NOMO-1 treated with DMSO at 0.1 percent for 48 hours (cell line): Measurements from ENCODE around the gene PRKCD.

ENCODE experiments used
- DNase-seq: peaks from one replicate; lab custom pipeline; 2025; ENCODE audit not compliant: unreplicated experiment; lab: John Stamatoyannopoulos, UW

PRKCD gene

DNA sequence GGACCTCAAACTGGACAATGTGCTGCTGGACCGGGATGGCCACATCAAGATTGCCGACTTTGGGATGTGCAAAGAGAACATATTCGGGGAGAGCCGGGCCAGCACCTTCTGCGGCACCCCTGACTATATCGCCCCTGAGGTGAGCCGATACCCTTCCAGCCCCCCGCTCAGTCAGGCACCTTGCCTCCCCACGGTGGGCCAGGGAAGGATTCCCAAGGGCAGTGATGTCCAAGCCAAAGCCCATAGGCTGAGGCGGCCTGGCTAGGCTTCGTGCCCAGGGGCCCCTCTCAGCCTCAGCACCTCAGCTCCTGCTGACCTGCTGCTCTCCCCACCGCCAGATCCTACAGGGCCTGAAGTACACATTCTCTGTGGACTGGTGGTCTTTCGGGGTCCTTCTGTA, 27.7 kb downstream of the PRKCD start:
- DNase-seq, result no peak

DNA sequence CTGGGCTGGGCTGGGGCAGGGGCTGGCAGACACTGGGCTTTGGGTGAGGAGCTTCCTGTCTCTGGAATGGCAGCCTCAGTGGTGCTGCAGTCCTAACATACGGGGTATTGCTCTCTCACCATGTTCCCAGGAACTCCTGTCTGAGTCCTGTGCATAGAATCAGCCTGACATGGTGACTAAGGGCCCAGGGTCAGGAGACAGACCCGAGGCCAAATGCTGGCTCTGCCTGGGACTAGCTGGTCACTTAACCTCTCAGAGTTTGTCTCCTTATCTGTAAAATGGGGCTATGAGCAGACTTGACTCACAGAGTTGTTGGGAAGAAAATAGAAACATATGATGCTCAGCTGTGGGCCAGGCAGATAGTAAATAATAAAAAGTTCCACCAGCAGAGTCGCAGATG, 28.3 kb downstream of the PRKCD start:
- no peak for DNase-seq

DNA sequence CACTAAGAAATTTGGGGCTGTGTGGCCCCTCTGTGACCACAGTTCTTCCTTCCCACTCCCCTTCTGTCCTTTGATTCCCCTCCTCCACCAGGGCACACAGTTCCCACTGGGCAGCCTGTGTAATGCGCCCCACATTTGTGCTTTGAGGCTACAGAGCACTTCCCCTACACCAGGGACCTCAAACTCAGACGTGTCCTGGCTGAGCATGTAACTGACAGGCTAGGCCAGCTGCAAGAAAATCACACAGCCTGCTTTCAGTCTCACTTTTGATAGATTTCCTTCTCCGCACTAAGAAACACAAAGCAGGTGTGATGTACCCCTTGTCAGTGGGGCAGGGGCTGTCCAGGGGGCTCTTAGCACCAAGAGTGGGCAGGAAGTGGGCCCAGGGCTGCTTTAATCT, 29.6 kb downstream of the PRKCD start:
- DNase-seq, result no peak

DNA sequence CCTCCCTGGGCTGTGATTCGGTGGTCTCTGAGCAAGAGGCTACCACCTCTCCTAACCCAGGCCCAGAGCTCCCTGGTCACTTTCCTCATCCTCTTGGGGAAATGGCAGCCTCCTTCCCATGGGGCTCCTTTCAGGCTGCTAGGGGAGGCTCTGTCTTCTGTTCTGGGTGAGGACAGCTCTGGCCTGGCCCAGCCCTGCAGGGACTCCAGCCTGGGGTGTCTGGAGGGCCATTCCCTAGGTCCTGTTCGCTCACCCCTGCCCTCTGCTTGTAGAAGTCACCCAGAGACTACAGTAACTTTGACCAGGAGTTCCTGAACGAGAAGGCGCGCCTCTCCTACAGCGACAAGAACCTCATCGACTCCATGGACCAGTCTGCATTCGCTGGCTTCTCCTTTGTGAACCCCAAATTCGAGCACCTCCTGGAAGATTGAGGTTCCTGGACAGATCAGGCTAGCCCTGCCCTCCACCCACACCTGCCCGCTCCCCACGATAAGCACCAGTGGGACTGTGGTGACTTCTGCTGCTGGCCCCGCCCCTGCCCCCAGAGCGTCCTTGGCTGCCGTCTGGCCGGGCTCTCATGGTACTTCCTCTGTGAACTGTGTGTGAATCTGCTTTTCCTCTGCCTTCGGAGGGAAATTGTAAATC, 30.9 kb downstream of the PRKCD start:
- DNase-seq, result no peak

DNA sequence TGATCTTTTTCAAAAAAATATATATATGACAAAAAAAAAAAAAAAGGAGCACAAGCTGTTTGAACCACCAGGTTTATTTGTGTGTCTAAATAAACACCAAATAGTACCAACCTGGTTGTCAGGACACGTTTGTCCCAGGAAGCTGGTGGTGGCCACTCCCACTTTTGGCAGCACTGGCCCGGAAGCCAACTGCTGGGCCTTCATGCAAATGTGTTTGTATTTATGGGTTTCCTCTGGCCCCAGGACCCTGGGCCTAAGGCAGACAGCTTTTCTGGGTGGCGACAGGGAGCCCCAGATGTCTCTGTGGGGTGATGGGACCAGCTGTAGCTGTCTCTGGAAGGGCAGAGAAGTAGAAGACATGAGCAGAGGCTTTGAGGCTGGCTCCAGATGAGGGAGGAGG, 31.6 kb downstream of the PRKCD start:
- no peak for DNase-seq

DNA sequence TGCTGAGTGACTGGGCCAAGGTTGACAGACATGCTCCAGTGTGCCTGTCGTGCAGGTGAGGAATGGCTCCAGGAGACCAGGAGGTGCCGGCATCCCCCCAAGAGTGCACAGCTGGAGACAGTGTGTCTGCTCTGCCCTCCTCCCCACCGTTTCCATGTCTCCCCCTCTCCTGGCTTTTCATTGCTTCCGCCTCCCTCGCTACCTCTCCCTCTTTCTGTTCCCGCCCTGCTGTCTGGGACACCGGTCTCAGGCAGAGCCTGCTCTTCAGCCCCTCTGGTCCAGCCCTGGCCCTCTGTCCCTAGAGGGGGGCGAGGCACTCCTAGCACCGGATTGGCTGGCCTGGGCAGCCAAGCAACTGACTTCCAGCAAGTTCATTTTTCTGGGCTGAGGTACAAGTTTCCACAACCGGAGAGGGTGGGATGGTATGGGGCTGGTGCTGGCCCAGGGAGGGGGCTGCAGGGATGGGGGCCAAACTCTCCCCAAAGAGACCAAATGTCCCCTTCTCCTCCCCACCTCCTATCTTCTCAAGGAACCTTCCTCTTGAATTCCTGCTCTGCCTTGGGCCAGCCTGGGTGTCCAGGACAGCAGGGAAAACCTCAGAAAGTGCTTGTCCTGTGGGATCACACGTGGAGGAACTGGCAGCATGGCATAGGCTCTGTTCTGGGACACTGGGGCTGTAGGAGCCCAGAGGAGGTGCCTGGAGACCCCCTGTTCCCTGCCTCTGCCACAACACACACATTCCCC, 32.6 kb downstream of the PRKCD start:
- DNase-seq, result no peak

DNA sequence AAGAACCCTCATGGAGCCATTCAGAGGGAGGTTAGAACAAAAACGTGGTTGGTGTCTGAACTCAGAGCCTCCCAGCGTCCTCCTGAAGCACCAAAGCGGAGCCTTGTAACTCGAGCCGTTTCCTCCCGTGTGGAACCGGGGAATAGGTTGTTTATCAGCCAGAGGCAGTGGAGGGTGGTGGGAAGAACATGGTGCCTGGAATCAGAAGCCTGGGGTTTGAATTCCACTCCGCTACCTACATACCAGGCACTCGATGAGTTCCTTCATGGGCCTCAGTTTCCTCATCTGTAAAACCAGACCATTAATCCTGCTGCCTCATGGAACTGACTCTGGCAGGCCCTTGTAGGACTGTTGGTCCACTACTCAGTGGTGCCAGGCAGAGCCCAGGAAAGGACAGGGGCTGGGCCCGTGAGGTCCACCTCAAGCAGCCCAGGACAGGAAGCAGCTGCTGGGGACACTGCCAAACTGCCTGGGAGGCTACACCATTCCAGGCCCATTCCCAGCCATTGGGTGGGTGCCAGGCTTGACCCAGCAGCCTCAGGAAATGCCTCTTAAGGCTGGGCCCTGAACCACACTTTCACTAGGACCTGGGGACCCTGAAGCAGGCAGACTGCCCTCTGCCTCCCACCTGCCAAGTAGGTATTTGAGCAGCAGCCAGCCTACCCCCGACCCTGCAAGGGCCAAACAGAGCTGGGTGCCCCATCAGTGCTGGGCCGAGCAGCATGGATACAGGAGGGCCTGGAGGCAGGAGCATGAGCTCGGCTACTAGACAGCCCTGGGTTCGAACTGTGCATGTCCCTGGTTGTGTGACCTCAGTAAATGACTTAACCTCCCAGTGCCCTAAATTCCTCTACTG, 33.4 kb downstream of the PRKCD start:
- DNase-seq, result no peak

DNA sequence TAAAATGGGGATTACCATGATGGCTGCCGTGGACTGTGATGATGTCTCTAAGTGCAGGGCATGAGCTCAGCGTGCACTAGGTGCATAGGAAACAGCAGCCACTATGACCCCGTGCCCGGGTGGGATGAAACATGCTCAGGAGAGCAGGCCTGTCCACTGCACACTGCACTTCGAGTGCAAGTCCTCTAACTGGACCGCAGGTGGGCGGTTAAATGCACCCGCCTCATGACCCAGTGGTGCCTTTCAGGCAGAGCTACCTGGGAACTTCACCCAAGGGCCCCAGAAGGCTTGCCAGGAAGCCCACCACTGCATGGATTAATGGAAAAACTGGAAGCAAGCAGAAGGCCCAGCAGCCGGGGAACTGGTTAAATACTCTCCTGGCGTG, 34.0 kb downstream of the PRKCD start:
- DNase-seq, result no peak

DNA sequence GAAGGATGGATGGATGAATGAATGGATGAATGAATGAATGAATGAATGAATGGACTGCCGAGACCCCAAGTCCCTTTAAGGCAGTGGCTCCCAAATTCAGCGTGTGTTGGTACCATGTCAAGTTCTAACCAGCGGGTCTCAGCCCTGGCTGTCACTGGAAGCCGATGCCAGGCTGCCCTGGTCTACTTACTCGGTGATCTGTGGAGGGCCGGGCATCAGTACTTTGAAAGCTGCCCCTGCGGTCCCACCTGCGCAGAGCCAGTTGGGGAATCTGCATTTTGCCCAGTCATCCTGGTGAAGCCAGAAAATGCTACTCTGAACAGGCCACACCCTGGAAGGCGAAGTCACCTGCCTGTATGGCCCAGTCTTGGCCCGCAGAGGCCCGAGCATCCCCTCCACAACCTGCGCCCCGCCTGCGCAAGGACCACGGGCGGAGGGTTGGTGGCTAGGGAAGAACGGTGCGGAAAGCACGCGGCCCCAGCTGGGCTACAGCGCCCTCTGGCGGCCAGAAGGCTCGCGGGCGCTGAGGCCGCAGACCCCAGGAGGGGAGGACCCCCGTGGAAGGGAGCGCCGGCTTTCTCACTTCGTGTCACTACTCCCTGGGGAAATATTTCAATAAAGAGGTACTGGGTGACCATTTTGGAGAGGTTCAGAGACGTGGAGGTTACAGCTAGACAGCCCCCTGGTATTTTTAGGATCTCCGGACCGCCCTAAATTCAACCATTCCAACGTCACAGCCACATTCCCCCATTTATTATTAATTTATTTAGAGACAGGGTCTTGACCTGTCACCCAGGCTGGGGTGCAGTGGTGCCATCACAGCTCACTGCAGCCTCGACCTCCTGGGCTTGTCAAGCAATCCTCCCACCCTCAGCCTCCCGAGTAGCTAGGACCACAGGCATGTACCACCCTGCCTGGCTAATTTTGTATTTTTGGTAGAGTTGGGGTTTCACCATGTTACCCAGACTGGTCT, 34.9 kb downstream of the PRKCD start:
- DNase-seq, result peak; percentile 59

DNA sequence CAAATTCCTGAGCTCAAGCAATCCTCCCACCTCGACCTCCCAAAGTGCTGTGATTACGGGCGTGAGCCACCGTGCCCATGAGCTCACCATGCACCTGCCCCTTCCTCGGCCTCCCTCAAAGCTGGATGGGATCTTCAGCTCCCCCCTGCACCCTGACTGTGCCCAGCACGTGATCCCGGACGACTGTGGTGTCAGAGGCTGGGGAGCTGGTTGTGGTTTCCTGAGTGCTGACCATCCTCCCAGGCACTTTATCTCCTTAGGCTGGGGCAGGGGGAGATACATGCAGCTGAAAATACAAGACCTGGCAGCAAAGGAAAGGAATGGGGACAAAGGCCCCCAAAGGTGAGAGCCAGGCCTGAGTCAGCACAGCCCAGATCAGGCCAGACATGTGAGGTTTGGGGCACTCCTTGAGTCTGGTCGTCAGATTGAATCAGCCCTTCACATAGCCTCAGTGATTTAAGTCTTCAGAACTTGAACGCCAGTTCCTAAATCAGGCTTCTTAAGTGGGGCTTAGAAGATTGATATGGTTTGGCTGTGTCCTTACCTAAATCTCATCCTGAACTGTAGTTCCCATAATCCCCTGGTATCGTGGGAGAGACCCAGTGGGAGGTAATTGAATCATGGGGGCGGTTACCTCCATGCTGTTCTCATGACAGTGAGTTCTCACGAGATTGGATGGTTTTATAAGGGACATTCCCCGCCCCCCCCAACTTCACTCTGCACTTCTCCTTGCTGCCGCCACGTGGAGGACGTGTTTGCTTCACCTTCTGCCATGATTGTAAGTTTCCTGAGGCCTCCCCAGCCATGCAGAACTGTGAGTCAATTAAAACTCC, 35.8 kb downstream of the PRKCD start:
- peak; percentile 80 for DNase-seq

DNA sequence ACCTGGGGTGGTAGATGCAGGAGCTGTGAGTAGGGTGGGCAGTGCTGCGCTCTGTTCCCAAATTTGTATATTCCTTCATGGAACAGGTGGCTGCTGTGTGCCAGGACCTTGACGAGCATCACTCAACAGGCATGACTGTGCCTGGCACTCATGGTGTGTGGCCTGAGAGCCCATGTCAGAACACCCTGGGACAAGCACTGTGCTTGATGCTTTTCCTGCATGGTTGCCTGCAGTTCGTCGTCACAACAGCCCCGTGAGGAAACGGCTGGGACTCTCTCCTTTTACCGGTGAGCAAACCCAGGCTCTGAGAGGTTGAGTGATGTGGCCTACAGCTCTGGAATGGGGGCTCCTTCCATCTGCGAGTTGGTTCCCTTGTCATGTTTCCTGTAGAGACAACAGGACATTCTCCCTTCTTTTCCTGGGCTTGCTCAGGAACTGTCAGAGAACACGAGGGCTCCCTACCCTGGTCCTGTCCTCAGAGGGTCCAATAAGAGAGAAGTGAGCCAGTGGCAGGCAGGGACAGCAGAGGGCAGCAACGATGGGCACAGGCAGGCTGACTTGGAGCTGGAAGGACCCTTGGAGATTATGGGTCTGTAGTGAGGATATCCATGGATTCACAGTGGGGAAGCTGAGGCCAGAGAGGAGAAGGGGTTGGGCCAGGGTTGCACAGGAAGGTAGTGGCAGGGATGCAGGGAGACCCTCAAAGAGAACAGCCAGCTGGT, 37.4 kb downstream of the PRKCD start:
- no peak for DNase-seq

DNA sequence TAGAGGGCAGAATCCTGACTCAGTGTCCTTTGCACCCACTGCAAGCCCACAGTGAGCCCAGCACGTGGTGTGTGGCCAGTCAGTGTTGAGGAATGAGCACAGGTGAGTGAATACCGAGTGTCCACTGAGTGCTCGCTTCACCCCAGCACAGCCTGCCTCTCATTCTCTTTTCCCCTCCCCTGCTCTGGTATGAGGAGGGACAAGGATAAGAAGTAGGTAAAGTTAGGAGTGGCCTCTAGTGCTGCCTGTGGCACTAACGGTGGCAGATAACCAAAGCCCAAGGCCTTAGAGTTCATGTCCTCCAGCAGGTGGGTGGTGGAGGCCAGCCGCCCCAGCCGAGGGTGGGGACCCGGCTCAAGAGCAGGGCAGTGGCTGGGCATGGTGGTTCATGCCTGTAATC, 38.0 kb downstream of the PRKCD start:
- no peak for DNase-seq

DNA sequence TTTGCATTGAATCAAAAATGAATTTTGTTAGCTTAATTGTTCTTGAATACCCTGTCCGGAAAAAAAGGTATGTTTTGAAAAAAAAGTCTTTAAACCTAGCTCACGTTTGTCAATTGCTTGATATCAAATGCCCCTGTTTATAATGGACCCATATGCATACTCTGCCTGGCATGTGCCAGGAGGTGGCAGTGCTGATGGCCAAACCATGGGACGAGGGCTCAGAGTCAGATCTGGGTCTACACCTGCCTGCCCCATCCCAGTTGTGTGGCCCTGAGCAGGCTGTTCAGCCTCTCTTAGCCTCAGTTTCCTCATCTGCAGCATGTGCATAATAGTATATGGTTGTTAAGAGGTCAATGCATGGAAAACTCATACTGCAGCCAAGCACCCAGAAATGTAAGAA, 38.8 kb downstream of the PRKCD start:
- no peak for DNase-seq

DNA sequence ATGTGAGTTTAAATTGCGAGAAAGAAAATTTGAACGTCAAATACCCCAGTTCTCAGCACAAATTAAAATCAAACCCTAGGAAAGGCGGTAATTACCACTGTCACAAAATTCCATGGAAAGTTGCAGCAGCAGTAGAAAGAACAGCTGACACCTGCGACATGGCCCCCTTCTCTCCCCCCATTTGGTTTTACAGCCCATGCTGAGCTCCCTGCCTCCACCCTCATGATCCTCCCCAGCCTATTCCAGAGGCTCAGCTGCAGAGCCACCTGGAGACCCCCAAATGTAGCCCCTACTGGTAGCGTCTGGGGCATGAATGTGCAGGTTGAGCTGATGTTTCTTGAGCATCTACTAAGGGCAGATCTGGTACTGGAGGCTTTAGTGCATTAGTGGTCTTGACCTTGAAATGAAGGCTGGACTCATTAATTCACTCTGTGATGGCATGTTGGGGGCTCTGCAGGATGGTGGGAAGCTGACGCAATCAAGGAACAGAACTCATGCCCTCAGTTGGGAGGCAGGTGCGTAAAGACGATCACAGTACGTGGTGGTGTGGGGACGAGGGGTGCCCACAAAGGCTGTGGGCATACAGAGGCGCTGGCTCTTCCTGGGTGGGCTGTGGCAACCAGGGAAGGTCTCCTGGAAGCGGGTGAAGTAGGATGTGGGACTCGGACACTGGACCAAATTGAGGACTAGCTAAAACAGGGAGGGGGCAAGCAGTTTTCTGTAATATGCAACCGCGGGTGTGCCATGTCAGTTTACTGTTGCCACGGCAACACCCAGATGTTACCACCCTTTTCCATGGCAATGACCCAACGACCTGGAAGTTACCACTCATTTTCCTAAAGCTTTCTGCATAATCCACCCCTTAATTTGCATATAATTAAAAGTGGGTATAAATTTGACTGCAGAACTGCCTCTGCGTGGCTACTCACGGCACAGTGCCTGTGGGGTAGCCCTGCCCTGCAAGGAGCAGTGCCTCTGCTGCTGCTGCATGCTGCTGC, 39.8 kb downstream of the PRKCD start:
- DNase-seq, result no peak

DNA sequence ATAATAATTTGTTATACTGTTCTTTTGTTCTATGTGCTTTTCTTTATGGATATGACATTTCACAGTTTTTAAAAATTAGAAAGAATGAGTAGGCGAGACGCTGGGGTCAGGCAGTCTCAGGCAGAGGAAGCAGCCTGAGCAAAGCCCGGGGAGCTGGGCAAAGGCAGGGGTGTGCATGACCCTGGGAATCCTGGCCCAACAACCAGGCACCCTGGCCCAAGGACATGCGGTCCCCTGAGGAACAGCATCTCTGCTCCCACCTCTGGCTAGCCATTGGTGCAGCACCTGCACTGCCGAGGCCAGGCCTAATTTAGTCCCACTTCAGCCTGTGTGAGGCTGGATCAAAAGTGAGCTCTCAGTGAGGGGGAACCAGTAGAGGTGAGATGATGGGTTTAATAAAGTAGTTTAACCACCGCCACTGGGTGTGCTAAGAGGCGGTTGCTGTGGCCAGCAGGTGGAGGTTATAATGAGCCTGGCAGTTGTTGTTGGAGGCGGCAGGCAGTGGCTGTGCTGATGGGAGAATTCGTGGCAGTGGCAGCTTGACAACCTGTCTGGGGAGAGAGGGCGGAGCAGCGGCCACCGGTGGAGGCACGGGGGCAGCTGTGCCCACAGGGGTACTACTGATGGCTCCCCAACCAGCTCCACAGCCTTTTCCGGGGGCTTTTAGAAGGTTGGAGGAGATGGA, 41.5 kb downstream of the PRKCD start:
- DNase-seq, result no peak

DNA sequence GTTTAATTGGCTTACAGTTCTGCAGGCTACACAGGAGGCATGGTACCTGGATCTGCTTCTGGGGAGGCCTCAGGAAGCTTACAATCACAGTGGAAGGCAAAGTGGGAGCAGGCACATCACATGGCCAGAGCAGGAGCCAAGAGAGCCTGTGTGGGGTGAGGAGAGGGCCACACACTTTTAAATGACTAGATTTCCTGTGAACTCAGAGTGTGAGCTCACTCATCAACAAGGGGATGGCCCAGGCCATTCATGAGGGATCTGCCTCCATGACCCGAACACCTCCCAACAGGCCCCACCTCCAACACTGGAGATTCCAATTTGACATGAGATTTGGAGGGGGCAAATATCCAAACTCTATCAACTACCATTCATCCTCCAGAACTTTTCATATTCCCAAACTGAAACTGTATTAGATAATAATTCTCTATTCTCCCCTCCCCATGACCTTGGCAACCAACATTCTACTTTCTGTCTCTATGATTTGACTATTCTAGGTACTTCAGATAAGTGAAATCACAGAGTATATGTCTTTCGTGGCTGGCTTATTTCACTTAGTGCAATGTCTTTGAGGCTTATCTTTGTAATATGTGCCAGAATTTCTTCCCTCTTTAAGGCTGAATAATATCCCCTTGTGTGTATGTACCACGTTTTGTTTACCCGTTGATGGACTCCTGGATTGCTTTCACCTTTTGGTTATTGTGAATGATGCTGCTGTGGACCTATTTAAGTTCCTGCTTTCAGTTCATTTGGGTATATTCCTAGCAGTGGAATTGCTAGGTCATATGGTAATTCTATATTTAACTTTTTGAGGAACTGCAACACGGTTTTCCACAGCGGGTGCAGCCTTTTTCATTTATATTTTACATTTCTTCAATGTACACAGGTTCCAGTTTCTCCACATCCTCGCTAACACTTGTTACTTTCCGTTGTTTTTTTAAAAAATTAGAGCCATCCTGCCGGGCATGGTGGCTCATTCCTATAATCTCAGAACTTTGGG, 51.0 kb downstream of the PRKCD start:
- DNase-seq, result peak; percentile 35
